NCI-H345 treated with DMSO at 0.1 percent for 48 hours (cell line): ENCODE results near the gene RYR2.
"Not testable (repeated sequence)": the region's sequence is repeated elsewhere in the genome, so short reads cannot be mapped to it uniquely, and the experiment has no call there.

Experiments used
- DNase-seq: peaks from one replicate; lab custom pipeline; 2025; ENCODE audit not compliant: unreplicated experiment; lab: John Stamatoyannopoulos, UW

Gene RYR2

GRCh38 chr1:237071641-237072420, 29.8 kb downstream of the RYR2 start:
- no peak for DNase-seq

GRCh38 chr1:237074371-237075117, 32.6 kb downstream of the RYR2 start:
- no peak for DNase-seq

GRCh38 chr1:237084341-237085077, 42.5 kb downstream of the RYR2 start:
- DNase-seq = no peak

GRCh38 chr1:237091691-237092090, 49.7 kb downstream of the RYR2 start:
- no peak for DNase-seq

GRCh38 chr1:237093691-237094090, 51.7 kb downstream of the RYR2 start:
- no peak for DNase-seq

- DNase-seq = no peak
These were observed 56.6 kb downstream of the RYR2 start for GRCh38 chr1:237098541-237098940.

GRCh38 chr1:237103021-237103420, 61.0 kb downstream of the RYR2 start:
- no peak for DNase-seq

- no peak for DNase-seq
These were observed 62.1 kb downstream of the RYR2 start for GRCh38 chr1:237104096-237104495.

- no peak for DNase-seq
These were observed 63.8 kb downstream of the RYR2 start for GRCh38 chr1:237105826-237106225.

- DNase-seq = no peak
These were observed 66.5 kb downstream of the RYR2 start for GRCh38 chr1:237108297-237109040.

- no peak for DNase-seq
These were observed 69.8 kb downstream of the RYR2 start for GRCh38 chr1:237111807-237112206.

- no peak for DNase-seq
These were observed 70.7 kb downstream of the RYR2 start for GRCh38 chr1:237112663-237113062.

GRCh38 chr1:237115035-237115434, 73.1 kb downstream of the RYR2 start:
- no peak for DNase-seq

- no peak for DNase-seq
These were observed 77.1 kb downstream of the RYR2 start for GRCh38 chr1:237119091-237119490.

GRCh38 chr1:237120683-237121082, 78.7 kb downstream of the RYR2 start:
- no peak for DNase-seq

GRCh38 chr1:237124856-237125462, 83.0 kb downstream of the RYR2 start:
- no peak for DNase-seq

GRCh38 chr1:237126180-237126579, 84.2 kb downstream of the RYR2 start:
- DNase-seq = no peak

GRCh38 chr1:237127301-237127700, 85.3 kb downstream of the RYR2 start:
- DNase-seq = not testable (repeated sequence)

GRCh38 chr1:237133921-237134320, 91.9 kb downstream of the RYR2 start:
- no peak for DNase-seq

- DNase-seq = no peak
These were observed 92.9 kb downstream of the RYR2 start for GRCh38 chr1:237134929-237135328.

GRCh38 chr1:237138551-237138950, 96.6 kb downstream of the RYR2 start:
- DNase-seq = no peak
